HUDEP-2 (cell line): ENCODE measurements around the gene OR2AJ1.

Experiments
- DNase-seq, 76 experiments: peaks; one replicate each; lab custom pipeline; 2025; ENCODE audit not compliant: unreplicated experiment in 76 of 76; lab: John Stamatoyannopoulos, UW

Gene OR2AJ1

DNA sequence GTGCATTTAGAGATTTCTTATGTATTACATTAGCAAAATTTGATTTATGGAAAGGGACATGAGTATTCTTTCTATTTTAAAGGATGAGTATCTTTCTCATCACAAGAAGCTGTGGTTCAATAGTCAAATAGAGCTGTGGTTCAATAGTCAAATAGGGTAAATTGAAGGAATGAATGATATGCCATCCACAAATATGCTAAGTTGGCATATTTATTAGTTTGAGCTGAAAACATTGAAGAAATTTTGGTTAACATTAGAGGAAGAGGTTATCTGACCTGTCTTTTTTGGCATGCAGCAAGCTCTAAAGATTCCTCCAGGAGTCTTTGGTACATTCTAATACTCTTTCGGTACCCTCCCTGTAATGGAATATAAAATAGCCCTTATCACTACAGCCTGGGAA lies 28.7 kb downstream of the OR2AJ1 start:
- no peak for DNase-seq

DNA sequence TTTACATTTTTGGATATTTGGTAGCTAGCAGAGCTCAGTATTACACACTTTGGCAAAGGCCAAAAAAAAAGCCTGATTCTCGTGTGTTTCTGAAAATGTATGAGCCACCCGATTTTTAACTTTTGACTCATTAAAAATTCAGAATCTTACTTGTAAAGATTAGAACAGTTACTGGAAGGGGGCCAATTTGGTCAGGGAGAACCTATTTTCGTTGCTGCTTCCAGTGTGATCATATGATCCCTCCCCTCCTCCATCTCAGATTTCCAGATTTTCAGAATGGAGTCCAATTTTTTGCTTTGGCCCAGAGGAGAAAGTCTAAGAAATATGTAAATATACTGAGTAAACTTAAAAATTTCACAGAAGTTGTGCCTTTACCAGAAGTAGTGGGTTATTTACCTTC lies 37.1 kb downstream of the OR2AJ1 start:
- peak in 2 of 76 experiments; percentile 3 to 11 for DNase-seq

DNA sequence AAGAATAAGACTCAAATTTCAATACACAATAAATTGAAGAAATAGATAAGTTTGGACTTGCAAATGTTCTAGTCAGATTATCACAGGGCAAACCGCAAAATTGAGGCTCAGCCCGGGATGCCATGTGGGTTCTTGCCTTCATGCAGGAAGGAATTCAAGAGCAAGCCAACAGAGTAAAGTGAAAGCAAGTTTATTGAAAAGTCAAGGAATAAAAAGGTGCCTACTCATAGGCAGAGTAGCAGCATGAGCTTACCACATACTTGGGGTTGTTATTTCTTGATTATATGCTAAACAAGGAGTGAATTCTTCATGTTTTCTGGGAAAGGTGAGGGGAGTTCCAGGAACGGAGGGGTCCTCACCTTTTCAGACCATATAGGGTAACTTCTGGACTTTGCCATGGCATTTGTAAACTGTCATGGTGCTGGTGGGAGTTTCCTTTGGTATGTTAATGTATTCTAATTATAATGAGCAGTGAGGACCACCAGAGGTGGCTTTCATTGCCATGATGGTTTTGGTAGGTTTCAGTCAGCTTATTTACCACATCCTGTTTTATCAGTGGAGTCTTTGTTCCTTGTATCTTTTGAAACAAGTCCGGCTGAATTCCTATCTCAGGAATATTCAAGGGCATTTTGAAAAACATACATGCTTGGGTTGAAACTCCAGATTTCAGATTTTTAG lies 38.4 kb downstream of the OR2AJ1 start:
- peak in 1 of 76 experiments; percentile 2 for DNase-seq

DNA sequence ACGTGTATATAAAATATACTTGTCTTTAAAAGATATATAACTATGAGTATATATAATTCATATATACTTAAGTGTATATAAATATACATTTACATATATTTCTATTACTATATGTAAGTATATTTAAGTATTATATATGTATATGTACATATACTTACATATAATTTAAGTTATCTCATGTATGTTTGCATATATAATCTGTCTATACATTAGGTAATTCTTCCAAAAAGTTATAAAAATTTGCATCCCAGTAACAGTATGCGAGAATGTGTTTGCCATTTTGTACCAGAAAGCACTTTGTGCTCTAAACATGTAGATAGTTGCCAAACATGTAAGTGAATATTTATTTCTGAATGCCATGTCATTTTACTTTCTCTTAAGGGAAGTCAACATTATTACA lies 40.2 kb downstream of the OR2AJ1 start, which contains the start of gene OR2AK2:
Gene OR2AK2 (plus strand): TSS at position 301 of the 400 bp plus-strand sequence. CDS start 144 bp downstream, outside the sequence.
- no peak for DNase-seq

DNA sequence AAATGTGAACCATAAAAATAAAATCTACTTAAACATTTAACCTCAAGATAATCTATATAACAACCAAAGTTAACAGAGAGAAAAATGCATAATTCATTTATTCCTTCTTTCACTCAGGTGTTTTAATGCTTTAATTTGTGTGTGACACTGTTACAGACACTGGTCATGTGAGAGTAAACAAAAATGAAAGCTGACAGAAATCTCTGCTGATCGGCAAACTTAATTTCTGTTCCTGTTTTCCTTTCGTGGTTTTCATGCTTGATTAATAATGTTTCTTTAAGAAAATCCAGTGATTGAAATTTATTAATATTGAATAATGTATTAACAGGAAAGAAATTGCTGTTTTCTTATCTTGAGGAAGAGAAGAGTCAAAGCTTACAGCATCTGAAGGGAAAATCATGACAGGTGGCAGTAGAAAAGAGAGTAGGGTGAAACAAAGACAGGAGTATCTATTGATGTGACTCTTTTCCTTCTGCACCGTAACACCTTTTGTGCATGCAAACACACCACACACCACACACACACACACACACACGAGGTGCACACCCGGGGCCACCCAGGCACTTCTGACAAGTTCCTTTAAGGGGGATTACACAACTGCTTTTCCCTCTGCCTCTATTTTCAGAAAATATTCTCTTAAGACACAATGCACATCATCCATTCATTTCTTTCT lies 42.0 kb downstream of the OR2AJ1 start:
- no peak for DNase-seq
